ENCODE data around the gene BMP4.

BMP4 gene

DNA sequence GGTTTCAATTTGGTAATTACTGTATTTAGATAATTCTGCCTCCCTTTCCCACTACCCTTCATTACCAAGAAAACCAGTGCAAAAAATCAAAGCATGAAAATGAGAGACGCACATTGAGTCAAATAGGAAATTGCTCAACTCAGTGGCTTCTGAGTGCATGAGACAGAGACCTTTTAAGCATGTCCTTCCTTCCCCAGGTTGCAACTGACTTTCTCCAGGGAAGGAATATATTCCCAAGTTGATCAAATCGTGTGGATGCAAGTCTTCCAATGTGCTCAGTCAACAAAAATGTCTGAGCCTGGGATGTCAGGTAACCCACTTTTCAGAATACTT lies 12.9 kb downstream of the BMP4 start:
- no peak for DNase-seq

DNA sequence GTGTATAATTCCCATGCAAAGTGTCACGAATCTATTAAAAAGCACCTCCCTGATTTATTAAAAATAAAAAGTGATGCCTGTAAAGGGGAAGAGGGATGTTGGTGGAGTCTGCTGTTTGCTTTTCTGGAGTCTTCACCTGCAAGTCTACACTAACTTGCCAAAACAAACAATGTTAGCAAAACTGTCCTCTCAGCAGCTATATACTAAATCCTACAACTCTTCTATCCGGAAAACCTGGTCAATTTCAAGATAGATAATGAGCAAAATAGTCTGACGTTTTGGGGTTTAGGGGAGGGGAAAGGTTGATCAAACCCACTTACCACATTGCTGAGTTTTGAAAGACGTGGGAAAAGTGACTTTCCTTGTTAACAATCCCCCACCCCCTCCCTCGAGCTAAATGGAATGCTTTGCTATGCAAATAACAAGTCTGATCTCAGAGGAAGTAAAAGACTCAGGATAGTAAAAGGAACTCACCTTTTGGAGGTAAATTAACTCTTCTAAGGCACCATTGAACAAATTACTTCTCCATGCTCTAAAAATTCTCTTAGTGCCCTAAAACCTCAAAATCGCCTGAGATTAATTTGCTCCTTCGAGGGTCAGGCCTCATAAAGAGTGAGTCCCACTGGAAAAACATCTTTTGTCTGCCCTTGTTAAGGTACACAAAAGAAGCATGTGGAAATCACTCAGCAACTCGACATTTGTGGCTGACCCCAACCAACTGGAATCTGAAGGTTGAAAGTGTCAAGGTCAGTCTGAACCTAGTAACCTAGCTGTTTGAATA lies 13.5 kb downstream of the BMP4 start:
- no peak for DNase-seq

DNA sequence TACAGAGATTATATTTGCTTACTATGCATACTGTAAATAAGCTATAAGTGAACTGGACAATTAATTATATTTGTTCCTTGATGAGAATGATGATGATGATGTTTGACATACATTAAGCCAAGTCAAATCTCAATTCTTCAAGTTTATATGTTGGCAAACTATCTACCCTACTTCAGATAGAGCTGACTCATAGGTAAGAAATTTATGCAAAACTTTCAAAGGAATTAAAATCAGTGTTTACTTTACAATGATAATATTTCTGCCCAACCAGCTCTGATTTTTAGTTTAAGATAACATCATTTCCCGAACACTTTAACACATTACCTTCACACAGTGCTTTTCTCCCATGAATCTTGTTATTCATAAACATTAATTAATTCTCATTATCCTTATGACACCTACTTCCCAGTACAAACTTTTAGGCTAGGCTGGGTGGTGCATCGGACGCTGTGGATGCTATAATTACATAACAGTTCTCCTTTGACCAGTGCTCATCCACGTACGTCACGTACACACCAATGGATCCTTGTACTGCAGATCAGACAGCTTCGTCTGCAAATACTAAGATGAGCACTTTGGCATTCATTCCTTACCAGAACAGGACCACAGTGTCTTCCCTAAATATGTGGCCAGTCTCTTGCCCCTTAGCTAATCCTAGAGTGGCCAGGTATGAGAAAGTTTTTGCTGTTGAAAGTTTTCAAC lies 18.3 kb downstream of the BMP4 start:
- no peak for DNase-seq

DNA sequence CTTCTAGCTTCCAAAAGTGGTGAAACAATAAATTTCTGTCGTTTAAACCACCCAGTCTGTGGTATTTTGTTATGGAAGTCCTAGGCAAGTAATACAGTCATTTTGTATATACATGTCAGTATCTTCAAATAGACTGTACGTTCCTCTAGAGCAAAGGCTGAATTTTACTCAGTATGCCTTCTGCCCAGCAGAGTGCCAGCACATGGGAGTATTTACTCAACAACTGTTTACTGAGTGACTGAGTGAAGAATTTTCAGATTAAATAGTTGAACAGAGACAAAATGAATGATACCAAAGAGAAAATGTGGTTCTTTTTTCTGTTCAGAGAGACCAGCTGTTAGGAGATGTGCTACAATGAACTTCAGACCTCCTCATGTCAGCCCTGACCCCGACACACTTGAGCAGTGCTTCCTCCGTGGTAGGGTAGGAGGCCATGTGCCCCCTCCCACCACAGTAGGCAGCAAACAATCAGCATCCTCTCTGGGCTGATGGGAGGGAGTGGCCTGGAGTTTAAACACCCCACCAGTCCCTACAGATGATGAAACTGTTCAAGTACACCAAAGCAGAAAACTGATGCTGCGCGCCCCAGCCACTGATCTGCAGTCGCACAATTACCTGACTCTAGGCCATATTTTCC lies 21.7 kb downstream of the BMP4 start:
- DNase-seq: no peak

DNA sequence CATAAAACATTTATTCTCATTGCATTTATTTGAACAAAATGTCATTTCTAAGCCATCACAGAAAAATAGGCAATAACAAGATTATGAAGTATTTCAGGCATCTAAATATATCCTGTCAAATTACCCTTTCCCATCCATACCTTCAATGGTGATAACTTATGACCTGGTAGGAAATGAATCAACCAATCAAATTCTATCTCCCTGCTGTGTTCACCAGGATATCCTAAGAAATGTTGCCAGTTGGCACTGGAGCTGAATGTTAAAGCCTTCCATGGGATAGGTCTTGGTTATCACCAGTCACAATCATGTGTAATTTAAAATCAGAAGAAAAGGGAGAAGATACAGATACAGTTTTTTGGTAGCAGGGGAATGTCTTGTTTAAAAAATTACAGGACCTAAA lies 23.7 kb downstream of the BMP4 start:
- DNase-seq: no peak

DNA sequence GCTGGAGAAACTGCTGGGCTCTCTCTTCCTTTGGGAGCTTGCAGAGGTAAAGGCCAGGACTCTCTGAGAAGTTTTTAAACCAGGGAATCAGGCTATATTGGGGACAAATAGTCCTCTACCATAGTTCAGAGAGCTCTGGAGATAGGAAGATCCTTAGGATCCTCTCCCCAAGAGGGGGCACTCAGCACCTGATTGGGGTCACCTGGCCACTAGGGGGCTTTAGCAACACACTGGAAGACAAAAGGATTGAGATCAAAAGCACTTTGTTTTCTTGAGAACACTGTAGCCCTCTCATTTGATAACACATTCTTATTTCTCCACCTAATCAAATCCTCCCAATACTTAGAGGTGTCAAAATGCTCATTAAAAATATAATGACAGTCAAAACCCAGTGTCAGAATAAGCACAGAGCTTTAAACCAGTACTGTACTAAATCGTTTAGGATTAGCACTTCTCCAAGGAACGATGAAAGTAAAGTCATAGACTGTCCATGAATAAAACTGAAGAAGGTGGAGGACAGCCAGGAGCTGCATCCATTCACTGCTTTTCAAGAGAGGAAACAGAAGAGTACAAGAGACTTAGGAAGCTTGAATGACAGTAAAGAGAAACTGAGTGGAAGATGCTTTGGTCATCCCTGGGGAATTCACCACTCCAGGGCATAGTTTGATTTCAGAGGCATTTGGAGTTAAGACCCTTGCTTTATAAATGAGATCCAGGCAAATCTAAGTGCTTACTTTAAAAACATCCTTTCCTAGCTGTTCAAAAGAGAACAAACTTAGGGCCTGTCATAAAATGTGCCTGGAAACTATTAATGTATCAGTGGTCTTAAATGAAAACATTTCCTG lies 26.5 kb downstream of the BMP4 start:
- DNase-seq: no peak

DNA sequence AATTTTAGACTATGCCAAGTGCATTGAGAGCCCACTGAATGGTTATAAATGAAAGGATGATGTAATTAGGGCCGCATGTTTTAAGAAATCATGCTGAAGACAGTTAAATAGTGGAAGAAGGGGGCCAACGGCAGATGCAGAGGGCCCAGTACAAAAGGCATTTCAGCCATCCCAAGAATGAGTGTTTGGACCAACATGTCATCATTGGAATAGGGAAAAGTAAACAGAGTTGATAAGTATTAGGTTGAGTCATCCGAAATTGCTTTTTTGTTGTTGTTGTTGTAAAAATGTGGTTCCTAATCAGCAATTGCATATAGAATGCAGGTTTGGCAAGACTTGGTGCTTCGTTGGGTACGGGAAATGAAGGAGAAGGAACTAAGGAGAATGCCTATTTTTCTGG lies 29.5 kb downstream of the BMP4 start:
- DNase-seq: peak; percentile 79

DNA sequence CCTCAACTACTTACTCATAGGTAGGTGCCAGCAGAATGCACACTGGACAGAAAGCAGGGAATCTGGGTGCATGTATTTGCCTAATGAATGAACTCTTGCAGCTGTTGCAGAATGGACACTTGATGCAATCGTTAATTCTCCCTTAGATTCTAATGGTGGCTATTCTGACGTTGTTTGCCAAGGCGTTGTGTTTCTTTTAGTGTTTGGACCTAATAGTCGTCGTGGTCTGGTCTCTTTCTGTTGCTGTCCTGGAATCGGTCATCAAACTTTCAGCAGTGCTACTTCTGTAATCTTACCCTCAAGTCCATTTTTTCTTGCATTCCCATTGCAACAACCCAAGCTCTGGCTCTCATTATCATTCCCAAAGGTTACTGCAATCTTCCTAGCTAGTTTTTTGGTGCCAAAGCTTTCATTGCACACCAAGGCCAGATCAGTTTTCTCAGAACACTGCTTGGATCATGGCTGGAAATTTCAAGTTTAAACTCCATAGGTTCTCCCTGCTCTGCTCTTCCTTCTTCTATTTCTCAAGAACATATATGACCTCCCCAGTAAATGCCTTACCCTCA lies 31.3 kb downstream of the BMP4 start:
- DNase-seq: peak; percentile 43

DNA sequence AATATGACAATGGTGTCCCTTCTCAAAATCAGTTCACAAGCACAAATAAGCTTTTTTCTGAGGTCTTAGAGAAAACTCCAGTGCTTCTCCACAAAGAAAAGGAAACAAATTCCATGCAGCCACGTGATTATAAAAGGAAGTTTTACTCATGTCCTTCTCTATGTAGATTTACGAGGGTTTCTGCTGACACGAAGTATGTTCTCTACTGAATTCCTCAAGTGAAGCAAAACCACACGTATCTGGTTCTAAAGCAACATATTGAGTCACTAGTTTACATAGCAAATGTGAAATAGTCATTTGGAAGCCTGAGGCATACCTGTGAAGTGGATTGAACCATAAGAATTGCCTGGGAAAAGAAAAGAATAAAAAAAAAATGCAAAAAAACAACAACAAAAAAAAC lies 31.9 kb downstream of the BMP4 start:
- peak; percentile 91 for DNase-seq

DNA sequence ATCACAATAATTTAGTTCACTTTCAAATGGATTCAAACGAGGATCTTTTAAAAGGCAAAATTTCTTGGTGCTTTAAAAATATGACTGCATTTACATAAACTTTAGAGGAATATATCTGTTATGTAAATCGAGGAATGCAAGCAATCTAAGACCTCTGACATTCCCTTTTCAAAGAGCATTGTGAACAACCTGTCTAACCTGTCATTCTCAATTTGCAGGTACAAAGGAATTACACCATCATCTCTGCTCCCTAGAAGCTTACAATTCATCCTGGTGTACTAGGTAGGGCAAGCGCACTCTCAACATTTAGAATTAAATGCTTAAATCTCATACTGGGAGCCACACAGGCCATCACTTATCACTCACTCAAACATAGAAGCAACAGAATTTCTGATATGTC lies 35.6 kb downstream of the BMP4 start:
- DNase-seq: no peak

DNA sequence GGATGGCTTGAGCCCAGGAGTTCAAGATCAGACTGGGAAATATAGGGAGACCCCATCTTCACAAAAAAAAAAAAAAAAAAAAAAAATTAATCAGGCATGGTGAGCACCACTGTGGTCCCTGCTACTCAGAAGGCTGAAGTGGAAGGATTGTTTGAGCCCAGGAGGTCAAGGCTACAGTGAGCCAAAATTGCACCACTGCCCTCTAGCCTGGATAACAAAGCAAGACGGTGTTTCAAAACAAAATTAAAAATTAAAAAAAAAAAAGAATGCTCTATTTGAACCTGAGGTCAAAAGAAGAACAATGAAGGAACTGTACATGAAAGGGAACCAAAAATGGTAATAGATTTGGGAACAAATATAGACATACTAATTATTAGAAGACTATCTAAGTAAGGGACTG lies 40.4 kb downstream of the BMP4 start:
- DNase-seq: no peak

DNA sequence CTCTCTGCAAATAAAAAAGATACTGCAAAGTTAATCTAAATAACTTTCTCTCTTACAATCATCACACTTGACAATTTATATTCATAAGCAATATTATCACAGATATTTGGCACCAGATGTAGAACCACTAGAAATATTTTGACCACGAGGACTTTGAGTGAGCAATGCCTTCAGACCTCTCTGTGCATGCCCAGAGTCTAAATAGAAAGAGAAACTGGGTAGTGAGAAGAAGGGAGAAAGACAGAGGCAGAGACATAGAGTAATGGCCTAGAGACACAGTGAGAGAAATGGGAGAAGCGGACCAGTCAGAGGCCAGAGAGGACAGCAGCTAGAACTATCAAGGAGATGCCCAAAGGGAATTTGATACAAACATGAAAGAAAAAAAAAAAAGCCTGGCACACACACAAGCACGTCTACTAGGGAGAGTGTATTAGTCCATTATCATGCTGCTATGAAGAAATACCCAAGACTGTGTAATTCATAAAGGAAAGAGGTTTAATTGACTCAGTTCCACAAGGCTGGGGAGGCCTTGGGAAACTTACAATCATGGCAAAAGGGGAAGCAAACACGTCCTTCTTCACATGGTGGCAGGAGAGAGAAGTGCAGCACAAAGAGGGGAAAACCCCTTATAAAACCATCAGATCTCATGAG lies 41.1 kb downstream of the BMP4 start:
- peak; percentile 43 for DNase-seq

DNA sequence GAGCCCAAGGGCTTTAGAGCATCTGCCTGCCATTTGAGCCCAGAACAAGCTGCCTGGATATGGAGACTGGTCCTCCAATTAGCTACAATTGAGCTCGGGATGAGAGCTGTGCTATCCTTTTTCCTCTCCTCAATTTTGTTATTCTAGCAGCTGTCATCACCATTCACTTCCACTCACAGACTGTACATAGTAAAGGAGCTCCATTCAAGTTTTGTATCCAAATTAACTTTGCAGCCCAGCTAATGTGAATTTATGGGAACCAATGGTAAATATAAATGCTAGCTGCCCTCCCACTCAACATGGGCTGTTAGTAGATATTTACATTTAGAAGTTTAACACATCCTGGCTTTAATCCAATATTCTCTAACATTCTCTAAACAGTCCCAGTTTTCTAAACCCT lies 44.6 kb downstream of the BMP4 start:
- no peak for DNase-seq

DNA sequence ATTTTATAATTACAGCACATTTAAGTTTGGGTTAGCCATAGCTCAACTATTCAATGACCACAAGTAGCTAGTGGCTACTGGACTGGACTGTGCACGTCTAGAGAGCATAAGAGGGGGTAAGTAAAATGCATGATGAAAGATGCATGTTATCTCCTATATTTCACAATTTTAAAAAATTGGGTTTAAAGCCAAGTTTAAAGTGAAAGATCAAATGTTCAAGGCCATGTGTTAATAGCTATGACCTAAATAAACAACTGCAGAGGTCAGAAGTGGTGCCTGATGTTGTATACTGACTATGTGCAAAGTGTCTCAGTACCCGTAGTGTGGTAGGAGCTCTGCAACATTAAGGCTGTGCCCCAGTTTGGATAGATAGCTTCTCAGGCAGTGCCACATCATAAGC lies 48.2 kb downstream of the BMP4 start:
- DNase-seq: no peak

DNA sequence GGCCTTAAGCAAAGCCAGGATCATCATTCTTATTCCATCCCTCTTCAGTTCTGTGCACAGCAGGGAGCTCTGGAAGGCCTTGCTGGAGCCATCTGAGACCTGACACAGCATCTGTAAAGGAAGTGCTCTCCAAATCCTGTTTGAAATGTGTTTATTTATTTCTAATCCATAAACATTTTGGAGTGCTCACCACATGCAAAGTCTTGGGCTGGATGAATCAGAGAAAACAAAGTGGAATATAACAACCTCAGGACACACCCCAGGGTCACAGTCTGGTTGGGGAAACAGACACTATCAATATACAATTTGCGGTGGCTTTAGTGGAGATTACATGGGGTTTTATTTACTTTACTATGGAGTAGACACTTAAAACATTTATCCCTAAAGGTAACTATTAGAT lies 54.3 kb downstream of the BMP4 start:
- no peak for DNase-seq

DNA sequence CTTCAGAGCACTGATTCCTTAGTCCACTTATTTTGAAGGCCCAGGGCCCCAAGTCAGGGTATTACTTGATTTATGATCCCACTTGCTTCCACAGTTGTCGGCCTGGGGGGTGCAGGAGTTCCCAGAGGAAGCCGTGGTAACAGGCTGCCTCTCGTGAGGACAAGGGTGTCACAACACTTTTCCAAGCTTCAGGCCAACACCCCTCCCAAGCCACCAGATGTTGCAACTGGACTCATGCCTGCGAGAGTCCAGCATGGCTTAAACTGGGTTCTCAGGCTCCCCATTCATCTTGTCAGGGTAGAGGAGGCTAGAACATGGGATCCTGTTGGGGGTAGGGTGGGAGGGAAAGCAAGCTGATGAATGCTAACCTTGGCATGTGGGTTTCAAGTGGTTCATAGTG lies 56.1 kb downstream of the BMP4 start:
- DNase-seq: no peak
